ENCODE measurements around the gene CD300C.
"Not testable (repeated sequence)": the region's sequence is repeated elsewhere in the genome, so short reads cannot be mapped to it uniquely, and the experiment has no call there.

CD300C gene

GRCh38 chr17:74530831-74531150 lies 15.1 kb downstream of the CD300C start:
- no peak for DNase-seq

- DNase-seq = no peak
Measured at GRCh38 chr17:74529243-74529642, 16.7 kb downstream of the CD300C start.

DNA sequence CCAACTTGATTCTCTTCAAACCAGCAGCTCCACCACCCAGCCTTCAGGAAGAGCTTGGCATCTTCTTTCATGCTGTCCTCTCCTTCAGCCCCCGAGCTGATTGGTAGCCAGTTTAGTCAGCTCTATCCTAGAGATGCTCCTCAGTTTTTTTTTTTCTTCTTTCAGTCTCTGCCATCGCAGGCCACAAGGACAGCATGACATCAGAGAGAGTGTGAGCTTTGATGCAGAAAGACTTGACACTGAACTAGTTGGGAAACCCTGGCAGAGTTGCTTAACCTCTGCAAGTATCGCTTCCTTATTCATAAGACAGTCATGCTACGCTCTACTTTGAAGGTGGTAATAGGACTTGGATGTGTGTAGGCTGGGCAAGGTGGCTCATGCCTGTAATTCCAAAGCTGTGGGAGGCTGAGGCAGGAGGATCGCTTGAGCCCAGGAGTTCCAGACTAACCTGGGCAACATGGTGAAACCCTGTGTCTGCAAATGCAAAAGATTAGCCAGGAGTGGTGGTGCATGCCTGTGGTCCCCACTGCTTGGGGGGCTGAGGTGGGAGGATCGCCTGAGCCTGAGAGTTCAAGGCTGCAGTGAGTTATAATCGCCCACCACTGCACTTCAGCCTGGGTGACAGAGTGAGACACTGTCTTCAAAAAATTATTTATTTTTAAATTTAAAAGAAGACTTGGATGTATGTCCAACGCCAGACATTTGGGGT lies 17.3 kb downstream of the CD300C start:
- no peak for DNase-seq

GRCh38 chr17:74527756-74528155 lies 18.2 kb downstream of the CD300C start:
- DNase-seq = no peak

DNA sequence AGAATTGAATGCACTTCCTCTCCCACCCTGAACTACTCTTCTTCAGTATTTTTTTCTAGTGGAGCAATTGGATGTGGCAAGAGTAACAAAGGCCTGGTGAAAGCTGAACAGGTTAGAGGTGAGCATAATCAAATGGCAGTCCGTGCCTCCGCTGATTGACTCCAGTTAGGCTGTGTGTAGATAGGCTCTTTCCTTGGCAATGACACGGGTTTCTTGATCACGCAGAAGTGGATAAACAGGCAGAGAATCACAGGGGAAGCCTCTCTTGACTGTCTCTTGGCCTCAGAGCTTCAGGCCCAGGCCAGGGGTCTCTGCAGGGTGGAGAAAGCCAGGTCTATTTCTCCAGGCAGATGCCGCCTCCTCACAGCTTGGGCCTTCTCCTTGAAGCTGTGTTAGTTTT lies 18.8 kb downstream of the CD300C start:
- DNase-seq = no peak

- DNase-seq = no peak
Measured at GRCh38 chr17:74526681-74527080, 19.2 kb downstream of the CD300C start.

DNA sequence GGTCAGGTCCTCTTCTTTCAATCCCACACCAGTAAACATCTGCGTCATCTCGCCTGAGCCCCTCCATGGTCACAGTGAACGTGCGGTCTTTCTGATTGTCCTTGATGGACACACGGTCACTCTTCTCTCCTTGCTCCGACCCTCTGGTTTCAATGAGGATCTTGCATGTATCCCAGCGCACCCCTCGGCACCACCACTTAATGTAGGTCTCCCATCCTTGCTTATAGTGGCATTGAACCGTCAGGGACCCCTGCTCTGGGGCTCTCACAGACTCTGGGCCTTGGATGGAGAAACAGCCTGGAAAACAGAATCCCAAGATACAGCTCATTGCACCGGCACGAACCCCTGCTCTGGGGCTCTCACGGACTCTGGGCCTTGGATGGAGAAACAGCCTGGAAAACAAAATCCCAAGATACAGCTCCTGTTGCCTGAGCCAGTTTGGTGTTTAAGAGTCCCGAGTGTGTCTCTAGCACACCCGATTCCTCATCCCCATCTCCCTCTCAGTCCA lies 20.1 kb downstream of the CD300C start:
- DNase-seq = no peak

DNA sequence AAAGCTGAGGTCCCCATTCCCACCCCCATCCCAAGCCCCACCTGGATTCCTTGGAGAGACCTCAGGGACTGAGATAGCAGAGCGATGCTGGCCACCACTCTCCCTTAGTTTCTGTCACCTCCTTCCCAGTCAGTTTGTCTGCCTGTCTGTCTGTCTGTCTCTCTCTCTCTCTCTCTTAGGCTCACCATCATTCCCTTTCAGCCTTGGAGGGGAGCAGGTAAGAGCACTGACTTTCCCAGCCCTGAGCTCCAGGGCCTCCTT lies 20.5 kb downstream of the CD300C start:
- no peak for DNase-seq

DNA sequence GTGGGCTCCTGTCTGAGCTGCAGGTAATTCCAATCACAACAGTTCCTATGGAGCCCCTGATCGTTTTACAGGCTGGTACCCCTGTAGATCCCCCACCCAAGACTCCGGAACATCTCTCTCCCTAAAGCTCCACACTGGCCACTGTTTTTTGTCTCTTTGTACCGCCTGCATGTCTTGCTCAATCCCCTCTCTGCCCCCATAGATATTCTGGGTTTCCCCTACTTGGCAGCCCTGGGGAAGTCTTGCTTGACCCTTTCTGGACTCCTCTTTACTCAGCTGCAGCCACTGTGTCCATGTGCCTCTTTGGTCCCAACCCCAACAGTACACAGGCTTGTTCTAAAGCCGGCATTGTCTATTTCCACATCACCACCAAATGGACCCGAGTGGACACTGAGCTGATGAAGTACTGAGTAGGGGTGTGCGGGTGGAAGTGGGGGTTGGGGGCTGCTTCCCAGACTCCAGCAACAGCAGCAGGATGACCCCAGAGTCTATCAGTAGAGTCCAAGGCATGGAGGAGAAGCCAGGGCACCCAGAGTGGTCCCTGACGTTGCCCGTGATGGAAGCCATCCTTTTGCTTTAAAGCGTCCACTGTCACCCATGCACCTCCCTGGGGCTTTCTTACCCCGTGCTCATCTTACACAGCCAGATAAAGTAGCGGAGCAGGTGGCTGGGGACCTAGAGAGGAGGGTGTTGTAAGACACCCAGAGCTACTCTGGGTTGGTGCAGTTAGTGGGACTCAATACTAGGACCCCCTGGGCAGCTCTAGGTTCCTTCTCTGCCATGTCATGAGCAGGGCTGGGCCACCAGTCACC lies 21.1 kb downstream of the CD300C start:
- no peak for DNase-seq

GRCh38 chr17:74523308-74523707 lies 22.6 kb downstream of the CD300C start:
- DNase-seq = no peak

- DNase-seq = no peak
Measured at GRCh38 chr17:74522381-74523105, 23.4 kb downstream of the CD300C start.

- peak in 1 of 5 donors; percentile 18 for DNase-seq
Measured at GRCh38 chr17:74521701-74522201, 24.2 kb downstream of the CD300C start.

GRCh38 chr17:74520790-74521480 lies 25.0 kb downstream of the CD300C start:
- no peak for DNase-seq

- DNase-seq = no peak
Measured at GRCh38 chr17:74520016-74520434, 25.9 kb downstream of the CD300C start.

DNA sequence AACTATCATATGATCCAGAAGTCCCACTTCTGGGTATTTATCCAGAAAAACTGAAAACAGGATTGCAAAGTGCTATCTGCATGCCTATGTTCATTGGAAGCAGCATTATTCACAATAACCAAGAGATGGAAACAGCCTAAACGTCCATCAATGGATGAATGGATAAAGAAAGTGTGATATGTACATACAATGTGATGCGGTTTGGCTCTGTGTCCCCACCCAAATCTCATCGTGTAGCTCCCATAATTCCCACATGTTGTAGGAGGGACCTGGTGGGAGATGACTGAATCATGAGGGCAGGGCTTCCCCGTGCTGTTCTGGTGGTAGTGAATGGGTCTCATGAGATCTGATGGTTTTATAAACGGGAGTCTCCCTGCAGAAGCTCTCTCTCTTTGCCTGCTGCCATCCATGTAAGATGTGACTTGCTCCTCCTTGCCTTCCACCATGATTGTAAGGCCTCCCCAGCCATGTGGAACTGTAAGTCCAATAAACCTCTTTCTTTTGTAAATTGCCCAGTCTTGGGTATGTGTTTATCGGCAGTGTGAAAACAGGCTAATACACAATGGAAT lies 27.4 kb downstream of the CD300C start:
- DNase-seq = not testable (repeated sequence)

DNA sequence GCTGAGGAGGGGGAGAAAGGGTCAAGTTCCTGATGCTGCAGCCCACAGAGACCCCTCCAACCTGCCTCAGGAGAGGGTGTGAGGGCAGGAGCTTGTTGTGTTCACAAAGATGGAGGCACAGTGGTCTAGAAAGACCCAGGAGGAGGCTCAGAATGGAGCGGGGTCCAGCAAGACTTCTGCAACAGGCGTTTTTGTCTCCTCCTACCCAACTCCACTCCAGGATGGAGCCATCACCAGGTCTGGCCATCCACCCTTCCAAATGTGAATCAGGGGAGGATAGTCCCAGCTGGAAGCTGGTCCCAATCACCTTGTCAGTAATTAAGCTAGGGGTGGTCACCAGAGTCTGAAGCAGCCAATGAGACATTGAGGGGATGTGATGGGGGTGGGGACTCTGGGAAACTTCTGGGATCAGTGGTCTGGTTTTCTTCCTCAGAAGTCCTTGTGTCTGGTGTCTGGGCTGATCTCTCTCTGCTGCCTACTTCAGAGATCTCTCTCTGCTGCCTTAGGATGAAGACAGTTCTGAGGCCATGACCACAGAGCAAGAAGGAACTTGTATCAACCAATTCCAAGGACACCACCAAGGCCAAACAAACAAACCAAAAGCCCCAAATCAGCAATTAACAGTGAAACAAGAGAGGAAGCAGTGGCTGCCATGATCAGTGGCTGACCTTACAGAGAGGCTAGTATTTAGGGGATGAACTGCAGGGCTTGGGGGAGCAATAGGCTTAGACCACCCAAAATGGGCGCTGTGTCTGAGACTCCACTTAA lies 29.2 kb downstream of the CD300C start:
- no peak for DNase-seq

GRCh38 chr17:74515941-74516340 lies 30.0 kb downstream of the CD300C start:
- no peak for DNase-seq

DNA sequence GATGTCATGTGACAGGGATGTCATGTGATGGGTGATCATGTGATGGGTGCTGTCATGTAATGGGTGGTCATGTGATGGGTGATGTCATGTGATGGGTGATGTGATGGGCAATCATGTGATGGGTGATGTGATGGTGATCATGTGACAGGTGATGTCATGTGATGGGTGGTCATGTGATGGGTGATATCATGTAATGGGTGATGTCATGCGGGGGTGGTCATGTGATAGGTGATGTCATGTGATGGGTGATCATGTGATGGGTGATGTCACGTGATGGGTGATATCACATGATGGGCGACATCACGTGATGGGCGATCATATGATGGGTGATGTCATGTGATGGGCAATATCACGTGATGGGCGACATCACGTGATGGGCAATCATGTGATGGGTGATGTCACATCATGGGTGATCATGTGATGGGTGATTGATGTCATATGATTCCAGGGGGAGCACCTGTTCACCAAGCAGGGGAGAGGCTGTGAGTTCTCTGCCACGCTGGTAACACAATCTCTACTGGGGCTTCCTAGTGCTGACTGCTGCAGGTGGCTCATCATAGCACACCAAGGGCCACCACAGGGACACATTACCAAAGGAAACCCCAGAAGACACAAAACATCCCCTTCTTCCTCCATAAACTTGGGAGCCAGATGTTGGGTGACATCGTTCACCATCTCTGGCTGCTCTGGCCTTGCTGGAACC lies 31.1 kb downstream of the CD300C start:
- peak in 2 of 5 donors; percentile 33 to 57 for DNase-seq

DNA sequence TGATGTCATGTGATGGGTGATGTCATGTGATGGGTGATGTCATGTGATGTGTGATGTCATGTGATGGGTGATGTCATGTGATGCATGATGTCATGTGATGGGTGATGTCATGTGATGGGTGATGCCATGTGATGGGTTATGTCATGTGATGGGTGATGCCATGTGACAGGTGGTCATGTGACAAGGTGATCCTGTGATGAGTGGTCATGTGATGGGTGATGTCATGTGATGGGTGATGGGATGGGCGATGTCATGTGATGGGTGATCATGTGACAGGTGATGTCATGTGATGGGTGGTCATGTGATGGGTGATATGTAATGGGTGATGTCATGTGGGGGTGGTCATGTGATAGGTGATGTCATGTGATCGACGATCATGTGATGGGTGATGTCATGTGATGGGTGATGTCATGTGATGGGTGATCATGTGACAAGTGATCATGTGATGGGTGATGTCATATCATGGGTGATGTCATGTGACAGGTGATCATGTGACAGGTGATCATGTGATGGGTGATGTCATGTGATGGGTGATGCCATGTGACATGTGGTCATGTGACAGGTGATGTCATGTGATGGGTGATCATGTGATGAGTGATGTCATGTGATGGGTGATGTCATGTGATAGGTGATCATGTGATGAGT lies 31.8 kb downstream of the CD300C start:
- peak; percentile 26 to 68 (median 30) for DNase-seq

- no peak for DNase-seq
Measured at GRCh38 chr17:74512624-74513091, 33.3 kb downstream of the CD300C start.

Measured in T-helper 1 cell (primary cell).